GM15510 (cell line): ENCODE results near the gene AGTPBP1.

ENCODE experiments used
- POLR2A ChIP-seq: IDR thresholded peaks from 3 replicates; pipeline ENCODE4 v1.6.1; 2011; ENCODE audit warnings: borderline replicate concordance; ENCODE audit not compliant: insufficient read length; ENCODE audit errors: extremely low read depth

The AGTPBP1 gene

GRCh38 chr9:85653153-85653552, 88.6 kb downstream of the AGTPBP1 start:
- TF ChIP-seq POLR2A, result no peak

DNA sequence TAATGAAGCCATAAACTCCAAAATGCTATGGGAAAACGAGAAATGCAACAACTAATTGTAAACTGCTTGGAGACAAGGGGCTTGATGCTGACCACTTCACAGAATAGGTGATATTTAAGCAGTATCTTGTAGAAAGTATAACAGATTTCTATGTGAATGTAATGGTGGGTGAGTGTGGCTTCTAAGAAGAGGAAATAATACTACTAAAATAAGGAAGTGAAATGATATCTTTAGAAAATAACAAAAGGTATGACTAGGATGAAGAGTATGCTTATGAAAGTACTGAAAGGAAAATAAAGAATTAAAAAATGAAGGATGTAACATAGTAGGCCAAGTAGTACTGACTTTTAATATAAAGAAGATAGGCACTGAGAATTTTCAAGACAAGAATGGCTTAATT, 94.2 kb downstream of the AGTPBP1 start:
- no peak for TF ChIP-seq POLR2A

- no peak for TF ChIP-seq POLR2A
Observed at GRCh38 chr9:85645909-85646627, 95.7 kb downstream of the AGTPBP1 start.

DNA sequence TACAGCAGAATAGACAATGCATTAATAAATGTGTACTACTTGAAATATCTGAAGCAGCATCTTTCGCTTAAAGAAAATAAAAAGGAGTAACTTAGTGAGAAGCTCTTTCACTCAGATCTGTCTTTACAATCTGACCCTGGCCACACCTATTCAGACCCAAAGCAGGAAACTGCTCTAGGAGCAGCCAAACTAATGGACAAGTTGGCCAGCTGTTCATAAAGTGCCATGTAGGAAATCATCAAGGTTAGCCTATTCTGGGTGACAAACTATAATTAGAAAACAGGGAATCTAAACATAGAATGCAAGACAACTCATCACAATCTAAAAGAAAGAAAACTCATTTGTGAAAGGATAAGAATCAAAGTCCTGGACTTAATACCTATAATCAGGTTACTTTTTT, 101.3 kb downstream of the AGTPBP1 start:
- no peak for TF ChIP-seq POLR2A

- TF ChIP-seq POLR2A, result no peak
Observed at GRCh38 chr9:85639675-85640186, 102.0 kb downstream of the AGTPBP1 start.

GRCh38 chr9:85631809-85632208, 109.9 kb downstream of the AGTPBP1 start:
- no peak for TF ChIP-seq POLR2A

DNA sequence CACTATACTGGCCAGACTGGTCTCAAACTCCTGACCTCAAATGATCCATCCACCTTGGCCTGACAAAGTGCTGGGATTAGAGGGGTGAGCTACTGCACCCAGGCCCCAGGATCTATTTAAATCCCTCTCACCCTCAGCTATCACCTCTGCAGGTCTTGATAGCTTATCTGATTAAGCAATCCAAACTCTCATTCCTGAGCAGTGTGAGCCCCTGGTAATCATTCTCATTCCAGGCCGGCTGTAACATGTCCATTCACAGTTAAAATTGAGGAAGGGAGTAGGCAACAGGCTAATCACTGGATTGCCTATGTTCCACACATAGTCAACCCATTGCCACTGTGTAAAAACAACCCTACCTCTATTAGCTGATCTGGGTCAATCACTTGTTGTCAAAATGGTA, 111.1 kb downstream of the AGTPBP1 start:
- TF ChIP-seq POLR2A, result no peak

DNA sequence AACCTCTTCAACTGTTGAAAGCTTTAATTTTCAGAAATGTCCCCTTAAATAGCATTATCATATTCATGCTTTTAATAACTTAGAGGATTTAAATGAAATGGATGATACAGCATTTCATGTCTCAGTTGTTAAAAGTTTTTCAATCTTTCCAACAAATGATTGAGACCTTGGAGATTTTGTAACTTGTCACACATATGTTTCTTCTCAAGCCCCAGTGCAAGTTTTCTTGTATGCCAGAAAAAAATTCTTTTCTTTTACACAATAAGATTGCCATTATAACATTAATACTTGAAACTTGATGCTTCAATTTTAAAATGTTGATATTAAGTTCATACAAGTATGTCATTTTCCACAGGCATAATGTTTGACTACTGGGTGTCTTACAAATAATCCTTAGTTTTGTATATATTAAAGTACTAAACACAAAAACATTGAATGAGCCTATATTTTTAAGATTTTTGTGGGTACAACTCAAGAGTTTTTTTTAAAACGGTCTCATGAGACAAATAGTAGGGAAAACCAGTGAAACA, 124.5 kb downstream of the AGTPBP1 start:
- TF ChIP-seq POLR2A, result no peak

- no peak for TF ChIP-seq POLR2A
Observed at GRCh38 chr9:85615792-85616191, 126.0 kb downstream of the AGTPBP1 start.

GRCh38 chr9:85610074-85610860, 131.5 kb downstream of the AGTPBP1 start:
- no peak for TF ChIP-seq POLR2A

DNA sequence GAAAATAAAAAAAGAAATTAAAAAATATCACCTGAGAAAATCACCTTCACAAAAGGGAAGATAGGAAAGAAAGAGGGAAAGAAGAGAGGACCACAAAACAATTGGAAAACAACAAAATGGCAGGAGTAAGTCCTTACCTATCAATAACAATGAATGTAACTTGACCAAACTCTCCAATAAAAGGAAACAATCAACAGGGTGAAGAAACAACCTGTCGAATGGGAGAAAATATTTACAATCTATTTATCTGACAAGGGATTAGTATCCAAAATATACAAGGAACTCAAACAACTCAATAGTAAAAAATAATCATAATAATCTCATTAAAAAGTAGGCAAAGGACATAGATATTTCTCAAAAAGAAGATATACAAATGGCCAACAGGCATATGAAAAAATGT, 135.8 kb downstream of the AGTPBP1 start:
- TF ChIP-seq POLR2A, result no peak

DNA sequence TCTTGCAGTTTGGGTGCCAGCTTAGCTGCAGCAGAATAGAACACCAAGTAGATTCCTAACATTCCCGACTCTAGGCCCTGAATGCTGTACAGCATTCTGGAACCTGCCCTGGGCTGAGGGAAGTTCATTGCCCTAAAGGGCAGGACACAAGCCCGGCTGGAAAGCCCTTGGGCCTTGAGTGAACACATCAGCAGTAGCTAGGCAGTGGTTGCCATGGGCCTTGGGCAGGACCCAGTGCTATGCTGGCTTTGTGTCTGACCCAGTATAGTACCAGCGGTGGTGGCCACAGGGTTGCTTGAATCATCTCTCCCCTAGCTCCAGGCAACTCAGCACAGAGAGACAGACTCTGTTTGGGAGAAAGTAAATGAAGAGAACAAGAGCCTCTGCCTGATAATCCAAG, 137.8 kb downstream of the AGTPBP1 start:
- no peak for TF ChIP-seq POLR2A

DNA sequence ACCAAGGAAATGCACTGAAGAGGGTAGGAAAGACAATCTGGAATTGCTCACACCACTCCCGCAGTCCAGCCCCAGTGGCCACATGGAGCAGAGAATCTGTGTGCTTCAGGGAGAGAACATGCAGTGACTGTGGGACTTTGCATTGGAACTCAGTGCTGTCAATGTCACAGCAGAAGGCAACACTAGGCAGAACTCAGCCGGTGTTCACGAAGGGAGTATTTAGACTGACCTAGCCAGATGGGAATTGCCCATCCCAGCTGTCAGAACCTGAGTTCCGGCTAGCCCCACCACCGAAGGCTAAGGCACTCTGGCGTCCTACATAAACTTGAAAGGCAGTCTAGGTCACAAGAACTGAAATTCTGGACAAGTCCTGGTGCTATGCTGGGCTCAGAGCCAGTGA, 139.0 kb downstream of the AGTPBP1 start:
- no peak for TF ChIP-seq POLR2A

DNA sequence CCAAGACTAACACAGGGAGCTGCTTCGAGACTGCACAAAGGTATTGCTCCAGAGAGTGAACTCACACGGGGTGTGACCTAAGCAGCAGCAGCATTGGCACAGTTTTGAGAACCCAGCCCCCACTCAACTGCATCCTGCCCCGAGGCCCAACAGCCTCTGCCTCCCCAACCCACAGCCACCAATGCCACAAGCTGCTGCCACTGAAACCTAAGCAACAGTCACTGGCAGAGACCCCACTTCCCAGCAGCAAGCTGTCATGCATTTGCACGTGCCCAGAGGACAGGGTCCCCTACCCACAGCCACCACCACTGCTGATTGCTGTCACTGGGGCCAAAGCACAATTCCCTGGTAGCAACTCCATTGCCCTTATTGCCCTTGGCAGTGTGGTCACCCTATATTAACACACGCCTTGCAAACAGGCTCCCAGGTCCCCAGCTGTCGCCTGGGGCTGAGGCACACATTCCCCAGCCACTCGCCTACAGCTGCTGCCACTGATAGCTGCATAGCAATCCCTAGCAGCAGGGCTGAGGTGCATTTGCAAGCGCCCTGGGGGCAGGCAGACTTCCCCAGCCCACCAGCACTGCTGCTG, 141.0 kb downstream of the AGTPBP1 start:
- TF ChIP-seq POLR2A, result no peak

DNA sequence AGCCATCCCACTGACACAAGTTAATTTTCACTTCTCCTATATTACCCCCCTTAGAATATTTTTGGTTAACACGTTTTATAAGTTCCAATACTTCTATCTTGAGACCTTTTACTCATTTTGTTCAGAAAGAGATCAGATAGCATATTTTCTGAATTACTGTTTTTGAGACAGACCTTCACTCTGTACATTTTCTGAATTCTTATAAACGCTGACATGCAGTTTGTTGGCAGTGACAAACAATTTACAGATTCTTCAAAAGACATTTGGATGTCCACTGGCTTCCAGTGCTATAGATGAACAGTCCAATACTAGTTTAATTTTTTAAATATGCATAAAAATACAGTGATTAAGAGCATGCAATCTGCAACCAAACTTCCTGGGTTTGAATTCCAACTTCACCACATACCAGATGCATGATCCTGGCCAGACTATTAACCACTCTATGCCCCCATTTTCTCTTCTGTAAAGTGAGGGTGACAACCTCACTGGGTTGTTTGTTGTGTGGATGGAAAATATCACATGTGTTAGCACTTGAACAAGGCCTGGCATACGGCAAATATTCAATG, 142.1 kb downstream of the AGTPBP1 start:
- TF ChIP-seq POLR2A, result no peak
